Suprapubic skin (tissue), 4 donors: ENCODE data around the gene GPAM.

Experiments used
- EP300 ChIP-seq: sonication (generic); formaldehyde crosslinking; IDR thresholded peaks from one replicate; pipeline ENCODE4 v1.6.1; 2017; ENCODE audit warnings: antibody characterized with exemption
- POLR2A ChIP-seq, 2 donors: fragments of 450-650 bp; IDR thresholded peaks; one replicate each; pipeline ENCODE4 v1.6.1; 2017; ENCODE audit warnings: antibody characterized with exemption in 2 of 2, mild to moderate bottlenecking in 2 of 2, moderate library complexity in 2 of 2
- POLR2AphosphoS5 ChIP-seq, 3 donors: sonication (generic); formaldehyde crosslinking; IDR thresholded peaks; one replicate each; pipeline ENCODE4 v1.6.1; 2017; ENCODE audit warnings: antibody characterized with exemption in 3 of 3
- TF ChIP-seq, protein P1 (sequence below), 2 donors: fragments of 200-600 bp in 1 of 2; fragments of 450-650 bp in 1 of 2; sonication (generic) in 1 of 2; IDR thresholded peaks; one replicate each; pipeline ENCODE4 v1.5.1; 2016 to 2019; ENCODE audit warnings: antibody characterized with exemption in 2 of 2, mild to moderate bottlenecking in 1 of 2, moderate library complexity in 1 of 2

GRCh38 chr10:112226439-112227248 is 43.1 kb upstream of the GPAM start:
- TF ChIP-seq, protein P1, sequence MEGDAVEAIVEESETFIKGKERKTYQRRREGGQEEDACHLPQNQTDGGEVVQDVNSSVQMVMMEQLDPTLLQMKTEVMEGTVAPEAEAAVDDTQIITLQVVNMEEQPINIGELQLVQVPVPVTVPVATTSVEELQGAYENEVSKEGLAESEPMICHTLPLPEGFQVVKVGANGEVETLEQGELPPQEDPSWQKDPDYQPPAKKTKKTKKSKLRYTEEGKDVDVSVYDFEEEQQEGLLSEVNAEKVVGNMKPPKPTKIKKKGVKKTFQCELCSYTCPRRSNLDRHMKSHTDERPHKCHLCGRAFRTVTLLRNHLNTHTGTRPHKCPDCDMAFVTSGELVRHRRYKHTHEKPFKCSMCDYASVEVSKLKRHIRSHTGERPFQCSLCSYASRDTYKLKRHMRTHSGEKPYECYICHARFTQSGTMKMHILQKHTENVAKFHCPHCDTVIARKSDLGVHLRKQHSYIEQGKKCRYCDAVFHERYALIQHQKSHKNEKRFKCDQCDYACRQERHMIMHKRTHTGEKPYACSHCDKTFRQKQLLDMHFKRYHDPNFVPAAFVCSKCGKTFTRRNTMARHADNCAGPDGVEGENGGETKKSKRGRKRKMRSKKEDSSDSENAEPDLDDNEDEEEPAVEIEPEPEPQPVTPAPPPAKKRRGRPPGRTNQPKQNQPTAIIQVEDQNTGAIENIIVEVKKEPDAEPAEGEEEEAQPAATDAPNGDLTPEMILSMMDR (IDR thresholded peaks at IDR 0.05), result no peak
- TF ChIP-seq POLR2A (IDR thresholded peaks at IDR 0.05) (no peak), EP300 (no peak), POLR2AphosphoS5 (IDR thresholded peaks at IDR 0.05) (no peak)
